PC-3 (cell line): ENCODE measurements around the gene ALPK3. TPM values are rescaled to one million over a fixed set of nuclear protein-coding genes. Genes with fewer than 3 reads are reported as not detected.

Source experiments
- ATAC-seq: fragments of 200-7000 bp; cut with Tn5 transposase; 2 replicates; pipeline ENCODE4 v1.9.1; 2020; ENCODE audit warnings: mild to moderate bottlenecking, moderate library complexity
- BruUV-seq: library from RNA; stranded (reverse); fragments of 400-500 nt; replicated peaks from 2 replicates; lab custom pipeline; 2021; lab: Mats Ljungman, UMichigan
- CTCF ChIA-PET: fragments of 300-600 bp; sonication (Branson Sonifier 250); formaldehyde crosslinking; loops from one replicate; lab custom pipeline; 2022; ENCODE audit warnings: antibody characterized with exemption; lab: Charles Lee
- POLR2A ChIA-PET: fragments of 300-600 bp; sonication (Branson Sonifier 250); formaldehyde crosslinking; loops from one replicate; lab custom pipeline; 2022; ENCODE audit warnings: antibody characterized with exemption; ENCODE audit not compliant: unreplicated experiment; lab: Charles Lee
- DNase-seq: peaks from one replicate; pipeline ENCODE4 v3.0.0-alpha.2; 2015
- H2AFZ ChIP-seq: fragments of 300-600 bp; sonication (generic); 2 replicates; pipeline ENCODE4 v1.6.0; 2016; ENCODE audit warnings: antibody characterized with exemption, low read length
- H3F3A ChIP-seq: fragments of 300-600 bp; sonication (generic); one replicate; pipeline ENCODE4 v1.6.0; 2017; ENCODE audit warnings: antibody characterized with exemption, low read length, control low read depth, mild to moderate bottlenecking; ENCODE audit not compliant: unreplicated experiment
- H3K27ac ChIP-seq: fragments of 300-600 bp; sonication (generic); 2 replicates; pipeline ENCODE4 v1.5.1; 2016; ENCODE audit warnings: mild to moderate bottlenecking, low read length
- H3K27me3 ChIP-seq: fragments of 300-600 bp; sonication (generic); 2 replicates; pipeline ENCODE4 v1.6.1; 2016; ENCODE audit warnings: low read length, mixed read lengths
- H3K36me3 ChIP-seq: fragments of 300-600 bp; sonication (generic); 2 replicates; pipeline ENCODE4 v1.6.1; 2016; ENCODE audit warnings: low read depth, mixed run types, low read length, mixed read lengths
- H3K4me1 ChIP-seq: fragments of 300-600 bp; sonication (generic); 2 replicates; pipeline ENCODE4 v1.5.1; 2016; ENCODE audit warnings: low read length; ENCODE audit not compliant: insufficient read depth
- H3K4me2 ChIP-seq: fragments of 300-600 bp; sonication (generic); 2 replicates; pipeline ENCODE4 v1.6.0; 2016; ENCODE audit warnings: low read length
- H3K4me3 ChIP-seq: fragments of 300-600 bp; sonication (generic); 2 replicates; pipeline ENCODE4 v1.5.1; 2016; ENCODE audit warnings: mild to moderate bottlenecking, low read length, mixed read lengths
- H3K79me2 ChIP-seq: fragments of 300-600 bp; sonication (generic); 2 replicates; pipeline ENCODE4 v1.6.1; 2017; ENCODE audit warnings: low read length, mixed read lengths
- H3K9ac ChIP-seq: fragments of 300-600 bp; sonication (generic); 2 replicates; pipeline ENCODE4 v1.6.0; 2016; ENCODE audit warnings: mild to moderate bottlenecking, low read length
- H3K9me2 ChIP-seq: fragments of 300-600 bp; sonication (generic); replicated peaks from 2 replicates; pipeline ENCODE4 v1.6.1; 2016; ENCODE audit warnings: mixed run types, low read length, mixed read lengths
- H3K9me3 ChIP-seq: fragments of 300-600 bp; sonication (generic); 2 replicates; pipeline ENCODE4 v1.6.1; 2016; ENCODE audit warnings: low read length, mixed read lengths
- H4K20me1 ChIP-seq: fragments of 300-600 bp; sonication (generic); 2 replicates; pipeline ENCODE4 v1.6.1; 2016; ENCODE audit warnings: low read length, mixed read lengths
- CTCF ChIP-seq: fragments of 300-600 bp; sonication (generic); conservative IDR thresholded peaks from 2 replicates; pipeline ENCODE4 v1.5.1; 2017; ENCODE audit warnings: antibody characterized with exemption, low read depth, mild to moderate bottlenecking, low read length
- EZH2 ChIP-seq: fragments of 300-600 bp; sonication (generic); IDR thresholded peaks from one replicate; pipeline ENCODE4 v1.6.1; 2017; ENCODE audit warnings: antibody characterized with exemption, mild to moderate bottlenecking, low read length; ENCODE audit not compliant: unreplicated experiment
- EZH2phosphoT487 ChIP-seq: fragments of 300-600 bp; sonication (generic); IDR thresholded peaks from 2 replicates; pipeline ENCODE4 v1.6.1; 2018; ENCODE audit warnings: mild to moderate bottlenecking, antibody characterized with exemption, low read length, borderline replicate concordance
- intact Hi-C: fragments of 100-400 bp; cut with micrococcal nuclease; formaldehyde crosslinking; loops from 2 replicates; pipeline ENCODE4 v1.9.0; 2023
- total RNA-seq: library from RNA; depleted of rRNA; stranded (reverse); fragments of >200 nt; gene quantifications from 2 replicates; pipeline ENCODE4 v1.2.3, GENCODE V29; 2014

ALPK3 gene
- total RNA-seq, 1 experiment from 2014 or later, result 2.4 TPM

- no peaks in the 10 kb centered on the region for H3K9me3 ChIP-seq
- no peaks in the 10 kb centered on the region for H3K4me1 ChIP-seq
- ChIA-PET CTCF (no interaction called here), POLR2A (no interaction called here)
- no peak overlapping the region for H3K27ac ChIP-seq
- no peak for DNase-seq
- no peak overlapping the region for H2AFZ ChIP-seq
- H4K20me1 ChIP-seq, result no peaks in the 10 kb centered on the region
- no peak overlapping the region for H3K9ac ChIP-seq
- H3K9me2 ChIP-seq, result no peaks in the 10 kb centered on the region
- TF ChIP-seq EZH2phosphoT487, result no peak
- TF ChIP-seq EZH2, result no peak
- no peak for TF ChIP-seq CTCF
- BruUV-seq, result no TSS peak
- H3K4me3 ChIP-seq, result no peak overlapping the region
- H3K27me3 ChIP-seq, result no peaks in the 10 kb centered on the region
- no peak for ATAC-seq
- H3K4me2 ChIP-seq, result no peak overlapping the region
- intact Hi-C loops, result no loop called here
- H3K36me3 ChIP-seq, result no peaks in the 10 kb centered on the region
- no peaks in the 10 kb centered on the region for H3K79me2 ChIP-seq
- H3F3A ChIP-seq, result no peaks in the 10 kb centered on the region
Observed at GRCh38 chr15:84888639-84889038, 71.5 kb downstream of the ALPK3 start.

GRCh38 chr15:84889313-84889990 lies 72.3 kb downstream of the ALPK3 start:
- CTCF ChIA-PET, result no interaction called here
- H4K20me1 ChIP-seq, result no peaks in the 10 kb centered on the region
- no TSS peak for BruUV-seq
- ATAC-seq (no peak), DNase-seq (no peak)
- TF ChIP-seq EZH2phosphoT487, result no peak
- TF ChIP-seq CTCF, result no peak
- TF ChIP-seq EZH2, result no peak
- no peaks in the 10 kb centered on the region for H3K27me3 ChIP-seq
- no peak overlapping the region for H2AFZ ChIP-seq
- H3K4me3 ChIP-seq, result no peak overlapping the region
- no peak overlapping the region for H3K4me2 ChIP-seq
- no peaks in the 10 kb centered on the region for H3F3A ChIP-seq
- H3K9me2 ChIP-seq, result no peaks in the 10 kb centered on the region
- no peaks in the 10 kb centered on the region for H3K9me3 ChIP-seq
- H3K4me1 ChIP-seq, result peaks cover 3% of the 10 kb centered on the region
- intact Hi-C loops, result no loop called here
- POLR2A ChIA-PET, result no interaction called here
- H3K27ac ChIP-seq, result no peak overlapping the region
- H3K9ac ChIP-seq, result no peak overlapping the region
- H3K79me2 ChIP-seq, result no peaks in the 10 kb centered on the region
- H3K36me3 ChIP-seq, result no peaks in the 10 kb centered on the region

GRCh38 chr15:84889991-84890669 lies 73.0 kb downstream of the ALPK3 start:
- CTCF ChIA-PET, result no interaction called here
- no peaks in the 10 kb centered on the region for H3K79me2 ChIP-seq
- H3K36me3 ChIP-seq, result no peaks in the 10 kb centered on the region
- no peak overlapping the region for H2AFZ ChIP-seq
- H4K20me1 ChIP-seq, result no peaks in the 10 kb centered on the region
- intact Hi-C loops, result no loop called here
- POLR2A ChIA-PET, result no interaction called here
- H3K27me3 ChIP-seq, result no peaks in the 10 kb centered on the region
- H3K9me3 ChIP-seq, result no peaks in the 10 kb centered on the region
- BruUV-seq, result no TSS peak
- no peaks in the 10 kb centered on the region for H3K9me2 ChIP-seq
- ATAC-seq (no peak), DNase-seq (no peak)
- H3K27ac ChIP-seq, result no peak overlapping the region
- no peak overlapping the region for H3K9ac ChIP-seq
- no peak overlapping the region for H3K4me2 ChIP-seq
- peaks cover 9% of the 10 kb centered on the region for H3K4me1 ChIP-seq
- no peak for TF ChIP-seq EZH2phosphoT487
- no peak for TF ChIP-seq CTCF
- TF ChIP-seq EZH2, result no peak
- H3K4me3 ChIP-seq, result no peak overlapping the region
- H3F3A ChIP-seq, result no peaks in the 10 kb centered on the region
